GM21786 (cell line): Measurements from ENCODE around the gene MEAF6.

Experiments used
- ATAC-seq: cut with Tn5 transposase; IDR thresholded peaks from one replicate; pipeline ENCODE4 v1.9.1; 2021; ENCODE audit not compliant: unreplicated experiment

The MEAF6 gene

GRCh38 chr1:37446874-37447273, 67.7 kb downstream of the MEAF6 start:
- no peak for ATAC-seq

- ATAC-seq = no peak
These were observed 71.9 kb downstream of the MEAF6 start for GRCh38 chr1:37442644-37443043.
